ENCODE measurements around the gene FBXO48.

- TF ChIP-seq, protein P1, sequence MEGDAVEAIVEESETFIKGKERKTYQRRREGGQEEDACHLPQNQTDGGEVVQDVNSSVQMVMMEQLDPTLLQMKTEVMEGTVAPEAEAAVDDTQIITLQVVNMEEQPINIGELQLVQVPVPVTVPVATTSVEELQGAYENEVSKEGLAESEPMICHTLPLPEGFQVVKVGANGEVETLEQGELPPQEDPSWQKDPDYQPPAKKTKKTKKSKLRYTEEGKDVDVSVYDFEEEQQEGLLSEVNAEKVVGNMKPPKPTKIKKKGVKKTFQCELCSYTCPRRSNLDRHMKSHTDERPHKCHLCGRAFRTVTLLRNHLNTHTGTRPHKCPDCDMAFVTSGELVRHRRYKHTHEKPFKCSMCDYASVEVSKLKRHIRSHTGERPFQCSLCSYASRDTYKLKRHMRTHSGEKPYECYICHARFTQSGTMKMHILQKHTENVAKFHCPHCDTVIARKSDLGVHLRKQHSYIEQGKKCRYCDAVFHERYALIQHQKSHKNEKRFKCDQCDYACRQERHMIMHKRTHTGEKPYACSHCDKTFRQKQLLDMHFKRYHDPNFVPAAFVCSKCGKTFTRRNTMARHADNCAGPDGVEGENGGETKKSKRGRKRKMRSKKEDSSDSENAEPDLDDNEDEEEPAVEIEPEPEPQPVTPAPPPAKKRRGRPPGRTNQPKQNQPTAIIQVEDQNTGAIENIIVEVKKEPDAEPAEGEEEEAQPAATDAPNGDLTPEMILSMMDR (conservative IDR thresholded peaks at IDR 0.05; ENCODE audit: low read length) = no peak
- no peak for TF ChIP-seq EZH2phosphoT487 (IDR thresholded peaks at IDR 0.05; ENCODE audit: borderline replicate concordance)
Observed at GRCh38 chr2:68466361-68466777, 725 bp downstream of the FBXO48 start.
